NCI-H2171 (cell line): ENCODE data around the gene GPR139.

Experiments
- DNase-seq: peaks from one replicate; lab custom pipeline; 2025; lab: John Stamatoyannopoulos, UW

Gene GPR139

GRCh38 chr16:20073203-20074098, at the start of gene GPR139:
TSS of gene GPR139 (minus strand) at chr16:20073890. CDS start at chr16:20073616, 274 bp downstream.
- DNase-seq: no peak

GRCh38 chr16:20122011-20122410, 48.3 kb upstream of the GPR139 start:
- DNase-seq: peak; percentile 36

GRCh38 chr16:20114356-20114755, 40.7 kb upstream of the GPR139 start:
- no peak for DNase-seq

GRCh38 chr16:20111143-20111542, 37.5 kb upstream of the GPR139 start:
- no peak for DNase-seq

DNA sequence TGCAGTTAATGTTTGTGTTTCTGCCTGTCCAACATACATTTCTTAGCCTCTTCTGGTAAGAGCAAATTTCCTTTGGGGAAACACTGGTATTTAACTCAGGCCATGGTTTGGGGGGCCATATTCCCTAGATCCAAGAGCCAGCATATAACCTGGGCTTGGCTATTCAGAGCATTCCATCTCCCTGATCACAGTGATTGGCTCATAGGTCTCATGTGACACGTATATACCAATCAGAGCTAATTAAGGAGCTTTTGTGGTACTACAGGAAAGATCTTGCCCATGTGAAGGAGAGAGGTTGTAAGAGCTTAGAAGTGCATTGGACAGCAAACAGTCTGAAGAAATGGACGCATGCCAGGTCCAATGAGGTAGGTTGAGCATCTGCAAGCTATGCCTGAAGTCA, 33.4 kb upstream of the GPR139 start:
- DNase-seq: no peak

- no peak for DNase-seq
Measured at GRCh38 chr16:20104563-20105183, 31.0 kb upstream of the GPR139 start.

- DNase-seq: no peak
Measured at GRCh38 chr16:20102521-20102920, 28.8 kb upstream of the GPR139 start.

GRCh38 chr16:20102021-20102420, 28.3 kb upstream of the GPR139 start:
- no peak for DNase-seq

DNA sequence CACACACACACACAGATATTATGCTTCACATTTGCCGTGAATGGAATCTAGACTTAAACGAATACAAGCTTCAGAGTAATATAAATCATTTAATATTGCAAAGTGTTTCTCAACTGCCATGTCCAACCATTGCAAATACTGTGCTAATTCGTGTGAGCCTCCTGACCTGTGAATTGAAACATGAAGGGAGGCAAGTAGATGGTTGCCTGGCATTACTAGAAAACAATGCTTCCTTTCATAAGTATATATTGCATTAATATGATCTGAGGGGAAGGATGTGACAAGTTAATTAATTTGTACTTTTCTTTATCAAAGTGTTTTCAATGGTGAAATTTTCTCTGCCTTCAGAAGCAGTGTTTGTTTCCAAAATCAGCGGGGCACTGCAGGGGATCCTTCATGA, 25.7 kb upstream of the GPR139 start:
- DNase-seq: no peak

GRCh38 chr16:20094157-20094556, 20.5 kb upstream of the GPR139 start:
- DNase-seq: no peak

DNA sequence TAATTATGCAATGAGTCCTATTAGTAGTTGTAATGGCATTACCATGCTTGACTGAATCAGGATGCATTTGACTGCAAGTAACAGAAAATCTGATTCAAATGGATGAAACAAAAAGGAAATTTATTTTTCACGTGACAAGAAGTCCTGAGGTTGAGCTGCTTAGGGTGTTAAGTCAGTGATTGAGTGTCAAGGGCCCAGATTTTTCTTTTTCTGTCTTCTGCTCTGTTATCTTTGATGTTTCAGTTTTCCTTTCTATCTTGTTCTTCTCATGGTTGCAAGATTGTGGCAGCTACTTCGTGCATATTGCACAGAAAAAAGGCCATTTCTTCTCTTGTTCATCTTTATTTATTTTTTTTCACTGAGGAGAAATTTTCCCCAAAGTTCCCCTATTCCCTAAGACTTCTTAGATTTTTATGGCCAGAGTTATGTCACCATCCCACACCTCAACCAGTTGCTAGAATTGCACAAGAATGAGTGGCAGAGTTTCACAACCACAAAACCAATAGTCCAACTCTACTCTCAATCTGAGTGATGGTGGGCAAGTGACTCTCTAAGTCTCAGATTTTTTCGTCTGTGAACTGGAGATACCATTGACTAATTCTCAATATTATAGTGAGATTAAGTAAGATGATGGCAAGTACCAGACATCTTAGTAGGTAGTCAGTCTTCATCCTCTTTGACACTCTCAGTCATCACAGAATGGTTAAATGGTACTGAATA, 15.7 kb upstream of the GPR139 start:
- no peak for DNase-seq

- no peak for DNase-seq
Measured at GRCh38 chr16:20084624-20085226, 11.0 kb upstream of the GPR139 start.

- no peak for DNase-seq
Measured at GRCh38 chr16:20079106-20079505, 5.4 kb upstream of the GPR139 start.

- no peak for DNase-seq
Measured at GRCh38 chr16:20075243-20075642, 1.6 kb upstream of the GPR139 start.

DNA sequence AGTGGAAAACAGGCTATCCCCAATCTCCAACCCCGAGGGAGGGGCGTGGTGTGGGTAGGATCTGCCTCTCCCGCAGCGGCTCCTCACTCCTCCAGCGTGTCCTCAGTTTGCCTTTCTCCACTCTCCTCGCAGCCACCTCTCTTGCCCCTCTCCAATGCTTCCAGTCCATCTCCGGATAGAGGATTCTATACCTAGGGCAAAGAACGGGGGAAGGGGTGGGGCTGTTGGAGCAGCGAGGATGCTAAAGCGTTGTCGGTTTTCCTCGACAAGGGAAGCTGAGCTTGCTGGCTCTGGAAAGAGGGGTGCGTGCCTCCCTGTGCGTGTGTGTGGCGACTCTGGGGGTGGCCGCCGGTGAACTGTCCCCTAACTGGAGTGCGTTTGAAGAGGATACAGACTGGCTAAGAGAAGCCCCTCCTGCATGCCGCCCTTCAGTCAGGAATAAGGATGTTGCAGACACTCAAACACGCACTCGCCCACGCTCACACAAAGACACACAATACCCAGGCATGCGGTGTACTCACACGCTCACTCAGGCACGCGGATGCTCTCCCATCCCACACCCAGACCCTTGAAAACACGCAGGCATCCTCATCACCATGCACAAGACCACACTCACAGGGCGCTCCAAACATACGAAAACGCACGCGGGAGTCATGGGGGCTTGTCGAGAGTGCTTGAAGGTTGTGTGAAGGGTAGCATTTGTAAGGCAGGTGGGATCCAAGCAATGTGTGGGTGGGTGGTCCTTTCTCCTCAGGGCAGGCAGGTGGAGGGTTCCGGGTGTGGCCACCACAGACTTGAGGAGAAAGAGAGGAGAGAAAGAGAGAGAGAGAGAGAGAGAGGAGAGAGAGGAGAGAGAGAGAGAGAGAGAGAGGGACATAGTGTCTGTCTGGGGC, 655 bp upstream of the GPR139 start:
- DNase-seq: no peak

DNA sequence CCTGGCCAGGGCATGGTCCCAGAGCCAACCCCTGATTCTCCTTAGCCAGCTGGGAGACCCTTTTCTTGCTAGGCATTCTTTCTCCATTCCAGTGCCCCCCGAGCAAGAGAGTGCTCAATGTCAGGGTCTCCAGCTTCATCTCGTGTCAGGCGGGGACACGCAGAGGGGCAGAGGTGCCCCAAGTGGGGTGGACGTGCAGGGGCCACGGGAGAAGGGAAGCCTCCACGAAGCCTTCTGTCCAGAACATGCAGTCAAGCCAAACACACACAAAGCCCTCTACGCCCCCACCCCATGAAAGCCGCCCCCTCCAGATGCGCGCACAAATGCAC, 852 bp downstream of the GPR139 start:
- no peak for DNase-seq

GRCh38 chr16:20072146-20072873, 1.4 kb downstream of the GPR139 start:
- DNase-seq: no peak

DNA sequence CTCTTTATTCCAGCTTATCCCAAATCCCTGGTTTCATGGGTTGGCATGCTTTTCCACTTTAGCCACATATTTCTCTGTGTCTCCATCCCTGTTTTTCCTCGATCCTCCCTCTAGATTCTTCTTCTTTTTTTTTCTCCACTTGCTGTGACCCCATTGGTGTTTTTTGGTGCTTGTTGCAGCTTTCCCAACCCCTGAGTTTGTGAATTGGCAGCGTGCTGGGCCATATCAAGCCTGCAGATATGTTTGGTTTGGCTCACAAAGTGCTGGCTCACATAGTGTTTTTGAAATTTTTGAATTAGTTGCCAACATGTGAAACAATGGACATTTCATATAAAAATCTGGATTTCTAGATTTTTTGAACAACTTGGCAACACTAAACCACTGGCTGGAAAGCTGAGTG, 8.8 kb downstream of the GPR139 start:
- DNase-seq: no peak

DNA sequence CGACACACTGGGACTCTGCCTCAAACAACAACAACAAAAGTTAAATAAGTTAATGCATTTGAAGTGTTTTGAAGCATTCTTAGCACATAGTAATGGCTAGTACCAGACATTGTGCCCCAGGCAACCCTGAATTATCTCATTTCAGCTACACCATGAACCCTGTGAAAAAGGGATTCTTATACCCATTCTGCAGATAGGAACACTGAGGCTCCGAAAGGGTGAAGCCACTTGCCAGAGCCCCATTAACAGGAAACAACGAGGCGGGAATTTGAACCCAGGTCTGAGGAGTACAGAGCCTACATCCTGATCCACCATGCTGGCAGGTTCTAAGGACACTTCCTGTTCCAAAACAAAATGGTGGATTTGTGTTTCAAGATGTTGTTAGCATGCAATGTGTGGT, 9.2 kb downstream of the GPR139 start:
- no peak for DNase-seq

- DNase-seq: no peak
Measured at GRCh38 chr16:20061132-20061531, 12.6 kb downstream of the GPR139 start.

DNA sequence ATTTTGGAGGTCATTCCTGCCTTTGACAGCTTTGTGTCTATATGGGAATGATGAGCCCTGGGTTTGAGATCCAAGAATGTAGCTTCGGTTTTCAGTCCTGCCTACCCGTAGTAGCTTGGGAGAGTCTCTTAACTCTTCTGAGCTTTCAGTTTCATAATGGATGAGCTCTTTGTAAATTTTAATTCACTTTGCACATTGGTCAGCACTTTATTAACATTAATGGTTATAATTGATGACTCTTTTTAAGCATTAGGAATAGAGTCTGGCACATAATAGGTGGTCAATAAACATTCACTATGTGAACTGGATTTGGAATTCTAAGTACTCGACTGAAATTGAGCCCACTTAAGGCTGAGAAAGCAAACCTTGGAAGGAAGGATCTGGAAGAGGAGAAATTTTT, 17.3 kb downstream of the GPR139 start:
- no peak for DNase-seq
